ENCODE data around the gene JPH3.
A peak's percentile ranks its signal among the peaks of the same experiment; 100 is the strongest.
"Not testable (repeated sequence)": the region's sequence is repeated elsewhere in the genome, so short reads cannot be mapped to it uniquely, and the experiment has no call there.

Gene JPH3

DNA sequence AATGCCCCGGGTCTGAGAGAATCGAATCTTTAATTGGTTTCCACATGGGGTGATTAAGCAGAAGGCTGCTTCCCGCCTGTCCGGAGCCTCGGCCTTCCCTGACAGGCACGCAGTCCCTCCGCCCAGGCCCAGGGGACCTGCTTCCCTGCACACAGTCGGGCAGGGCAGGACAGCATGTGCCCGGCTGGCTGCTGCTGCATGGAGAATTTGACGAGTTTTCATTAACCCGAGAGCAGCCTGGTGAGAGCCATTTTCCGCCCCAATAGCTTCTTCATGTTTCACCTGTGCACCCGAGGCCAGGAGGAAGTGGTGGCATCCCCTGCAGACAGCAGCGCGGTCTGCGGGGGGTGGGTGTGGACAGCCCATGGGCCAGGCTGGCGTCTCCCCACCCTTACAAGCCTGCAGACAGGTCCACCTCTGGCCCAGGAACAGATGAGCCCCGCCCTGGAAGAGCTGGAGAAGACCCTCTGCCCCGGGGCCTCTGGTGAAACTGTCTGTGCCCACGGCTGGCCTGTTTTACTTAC, 96.4 kb downstream of the JPH3 start:
- no peak for DNase-seq

GRCh38 chr16:87700406-87701077, 98.2 kb downstream of the JPH3 start:
- no peak for DNase-seq

DNA sequence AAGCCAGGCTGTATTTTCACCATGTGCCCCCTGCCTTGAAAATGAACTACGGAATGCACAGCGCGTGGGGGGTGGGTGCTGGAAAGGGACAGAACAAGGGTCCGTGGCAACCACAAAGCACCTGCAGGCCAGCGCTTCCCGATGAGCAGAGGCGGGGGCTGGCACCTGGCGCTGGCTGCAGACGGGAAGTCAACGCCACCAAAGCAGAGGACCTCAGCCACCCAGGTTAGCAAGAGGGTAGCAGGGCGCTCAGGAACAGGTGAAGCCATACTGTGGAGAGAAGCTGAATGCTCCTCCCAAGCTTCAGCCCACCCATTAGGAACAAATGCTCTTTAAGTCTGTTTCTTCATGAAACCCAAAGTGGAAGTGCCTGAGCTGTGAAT, 98.8 kb downstream of the JPH3 start:
- DNase-seq, result no peak

- DNase-seq, result no peak
Measured at GRCh38 chr16:87701505-87701921, 99.2 kb downstream of the JPH3 start.

GRCh38 chr16:87702325-87702811, 100.1 kb downstream of the JPH3 start:
- DNase-seq, result peak; percentile 15

GRCh38 chr16:87703071-87703470, 100.8 kb downstream of the JPH3 start:
- DNase-seq, result no peak

DNA sequence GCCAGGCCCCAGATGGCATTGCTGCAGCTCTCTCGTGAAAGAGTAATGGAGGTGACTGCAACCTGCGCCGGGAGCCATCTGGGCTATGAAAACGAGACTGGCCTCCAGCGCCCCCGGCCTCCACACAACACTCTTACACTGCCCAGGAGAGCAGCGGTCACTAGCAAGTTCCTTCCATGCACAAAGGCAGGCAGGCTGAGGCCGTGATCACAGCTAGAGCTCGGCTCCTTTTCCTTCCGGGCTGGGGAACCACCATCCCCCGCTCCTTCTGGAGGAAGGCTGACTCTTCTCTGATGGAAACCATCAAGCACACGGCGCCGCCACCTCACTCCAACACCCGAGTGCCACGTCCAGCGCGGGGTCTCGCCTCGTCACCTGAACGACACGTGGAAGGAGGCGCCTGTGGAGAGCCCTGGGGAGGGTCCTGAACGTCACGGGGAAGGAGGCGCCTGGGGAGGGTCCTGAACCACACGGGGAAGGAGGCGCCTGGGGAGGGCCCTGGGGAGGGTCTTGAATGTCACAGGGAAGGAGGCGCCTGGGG, 101.6 kb downstream of the JPH3 start:
- no peak for DNase-seq

DNA sequence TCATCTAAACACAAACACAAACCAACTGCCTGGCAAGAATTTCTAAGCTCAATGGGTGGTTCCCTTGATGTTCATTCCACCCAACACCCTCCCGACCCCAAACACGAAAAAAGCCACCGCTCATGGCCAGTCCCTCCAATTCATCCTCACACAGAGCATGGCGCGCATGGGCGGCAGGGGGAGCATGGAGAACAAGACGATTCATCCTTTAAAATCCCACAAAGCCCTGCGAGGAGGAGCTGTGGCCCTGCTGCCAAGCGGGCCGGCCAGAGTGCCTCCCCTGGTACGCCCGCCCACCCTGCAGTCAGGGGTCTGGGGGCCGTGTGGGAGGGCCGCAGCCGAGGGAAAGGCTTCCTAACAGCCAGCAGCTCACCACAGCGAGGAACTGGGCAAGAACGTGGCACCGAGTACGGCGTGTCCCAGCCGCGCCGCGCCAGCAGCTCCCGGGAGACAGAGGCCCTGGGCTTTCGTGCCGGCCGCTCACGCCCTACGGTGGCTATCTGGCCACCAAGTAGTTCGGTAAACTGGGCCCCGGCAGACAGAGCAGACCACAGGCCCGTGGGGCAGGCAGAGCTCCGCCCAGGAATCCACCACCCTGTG, 102.5 kb downstream of the JPH3 start:
- DNase-seq, result no peak

DNA sequence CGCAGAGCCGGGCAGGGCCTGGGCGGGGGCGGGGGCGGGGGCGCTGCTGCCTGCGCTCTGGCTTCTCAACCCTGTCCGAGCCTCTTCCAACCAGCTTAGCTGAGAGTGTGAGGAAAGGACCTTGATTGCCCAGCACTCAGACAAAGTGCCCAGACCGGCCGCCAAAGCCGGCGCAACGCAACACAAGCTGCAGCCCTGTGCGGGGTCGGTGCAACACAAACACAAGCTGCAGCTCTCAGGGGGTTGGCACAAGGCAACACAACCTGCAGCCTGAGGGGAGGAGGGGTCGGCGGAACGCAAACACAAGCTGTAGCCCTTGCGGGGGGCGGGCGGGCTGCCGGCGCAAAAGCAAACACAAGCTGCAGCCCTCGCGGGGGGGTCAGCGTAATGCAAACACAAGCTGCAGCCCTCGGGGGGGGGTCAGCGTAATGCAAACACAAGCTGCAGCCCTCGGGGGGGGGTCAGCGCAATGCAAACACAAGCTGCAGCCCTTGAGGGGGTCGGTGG, 103.5 kb downstream of the JPH3 start:
- no peak for DNase-seq

DNA sequence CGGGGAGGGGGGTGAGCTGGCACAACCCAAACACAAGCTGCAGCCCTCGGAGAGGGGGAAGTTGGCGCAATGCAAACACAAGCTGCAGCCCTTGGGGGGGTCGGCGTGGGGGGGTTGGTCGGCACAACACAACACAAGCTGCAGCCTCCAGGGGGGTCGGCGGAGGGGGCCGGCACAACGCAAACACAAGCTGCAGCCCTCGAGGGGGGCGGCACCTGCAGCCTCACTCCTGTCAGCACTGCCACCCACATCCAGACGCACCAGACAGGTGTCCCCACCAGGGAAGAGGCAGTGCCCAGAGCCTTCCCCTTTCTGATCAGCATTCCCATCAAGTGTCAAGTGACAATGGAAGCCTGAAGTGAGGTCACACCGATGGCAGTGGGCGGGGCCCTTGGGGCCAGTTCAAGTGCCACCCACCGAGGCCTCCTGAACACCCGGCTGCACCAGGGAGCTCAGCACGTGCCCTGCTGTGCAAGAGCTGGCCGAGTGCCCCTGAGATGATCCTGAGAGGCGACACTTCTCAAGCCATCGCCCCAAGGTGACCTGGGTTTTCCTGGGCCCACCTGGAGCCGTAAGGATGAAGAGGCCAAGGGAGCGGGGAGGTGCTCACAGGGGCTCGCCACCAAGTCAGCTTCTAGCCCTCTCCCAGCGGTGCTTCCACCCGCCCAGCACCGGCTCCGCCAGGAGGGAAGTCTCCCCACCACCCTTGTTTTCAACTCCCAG, 104.1 kb downstream of the JPH3 start:
- no peak for DNase-seq

- no peak for DNase-seq
Measured at GRCh38 chr16:87707097-87707496, 104.8 kb downstream of the JPH3 start.

DNA sequence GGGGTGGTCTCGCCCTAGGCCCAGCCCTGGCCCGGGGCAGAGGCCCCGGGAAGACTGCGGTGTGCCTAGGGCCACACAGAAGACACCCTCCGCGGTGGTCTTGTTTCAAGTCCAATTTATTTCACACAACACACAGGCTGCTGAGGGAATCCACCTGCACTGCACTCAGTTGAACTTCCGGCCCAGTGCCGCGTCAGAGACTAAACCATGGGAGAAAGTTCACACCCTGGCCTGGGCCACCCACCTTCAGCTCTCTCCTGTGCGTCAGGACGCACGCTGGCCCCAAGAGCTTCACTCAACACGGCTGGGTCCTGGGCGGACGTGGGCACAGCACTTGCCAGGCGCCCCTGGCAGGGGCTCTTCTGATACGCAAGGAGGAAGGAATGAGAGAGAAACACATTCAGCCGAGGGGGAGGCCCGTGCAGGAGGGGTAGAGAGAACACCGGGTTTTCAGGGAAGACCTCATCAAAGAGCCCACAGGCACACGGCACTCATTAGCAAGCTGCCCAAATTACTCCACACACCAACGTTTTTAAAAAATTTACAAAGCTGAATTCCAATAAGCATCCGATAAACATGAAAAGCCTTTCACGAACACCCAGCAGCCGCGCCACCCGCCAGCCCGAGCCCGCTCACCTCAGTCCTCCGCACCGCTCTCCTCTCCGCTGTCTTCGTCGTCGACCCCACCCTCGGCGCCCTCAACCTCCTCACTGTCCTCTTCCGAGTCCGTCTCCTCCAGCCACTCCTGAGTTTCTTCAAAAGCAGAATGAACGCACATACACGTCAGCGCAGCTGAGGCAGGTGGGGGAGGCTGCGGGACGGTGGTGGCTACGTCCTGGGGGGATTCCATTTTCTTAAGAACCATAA, 105.6 kb downstream of the JPH3 start:
- DNase-seq, result no peak

- DNase-seq, result no peak
Measured at GRCh38 chr16:87708881-87709638, 106.8 kb downstream of the JPH3 start.

DNA sequence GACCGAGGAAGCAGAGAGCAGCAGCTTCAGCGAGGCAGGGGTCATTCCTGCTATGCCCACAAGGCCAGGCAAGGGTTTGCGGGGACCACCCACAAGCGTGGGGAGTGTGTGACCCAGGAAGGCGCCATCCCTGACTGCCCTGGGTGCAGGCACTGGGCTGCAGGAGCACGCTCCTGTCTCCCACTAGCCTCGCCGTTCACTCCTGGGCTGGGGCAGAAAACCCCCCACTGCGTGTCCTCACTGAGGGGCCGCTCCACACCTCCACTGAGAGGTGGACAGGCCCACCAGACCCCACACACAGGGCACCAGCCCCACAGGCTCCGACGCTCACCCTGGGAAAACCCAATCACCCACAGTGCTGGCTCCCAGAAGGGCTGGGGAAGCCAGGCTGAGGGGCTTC, 107.4 kb downstream of the JPH3 start:
- no peak for DNase-seq

DNA sequence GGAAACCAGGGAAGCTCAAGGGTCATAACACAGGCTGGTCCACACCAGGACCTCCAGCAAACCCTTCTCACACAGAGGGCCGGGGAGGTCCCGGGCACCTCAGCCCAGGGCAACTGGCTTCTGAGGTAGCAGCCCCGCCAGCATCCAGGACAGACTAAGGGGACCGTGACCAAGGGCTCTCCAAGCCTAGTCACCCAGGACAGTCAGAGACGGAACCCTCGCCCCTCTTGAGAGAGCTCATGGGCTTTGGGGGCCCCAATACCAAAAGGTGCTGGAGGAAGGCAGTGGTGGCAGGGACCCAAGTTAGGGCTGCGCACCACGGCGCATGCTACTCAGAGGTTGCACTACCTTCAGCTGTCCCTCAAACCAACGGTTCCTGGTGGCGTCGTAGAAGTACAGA, 108.6 kb downstream of the JPH3 start:
- DNase-seq, result no peak

DNA sequence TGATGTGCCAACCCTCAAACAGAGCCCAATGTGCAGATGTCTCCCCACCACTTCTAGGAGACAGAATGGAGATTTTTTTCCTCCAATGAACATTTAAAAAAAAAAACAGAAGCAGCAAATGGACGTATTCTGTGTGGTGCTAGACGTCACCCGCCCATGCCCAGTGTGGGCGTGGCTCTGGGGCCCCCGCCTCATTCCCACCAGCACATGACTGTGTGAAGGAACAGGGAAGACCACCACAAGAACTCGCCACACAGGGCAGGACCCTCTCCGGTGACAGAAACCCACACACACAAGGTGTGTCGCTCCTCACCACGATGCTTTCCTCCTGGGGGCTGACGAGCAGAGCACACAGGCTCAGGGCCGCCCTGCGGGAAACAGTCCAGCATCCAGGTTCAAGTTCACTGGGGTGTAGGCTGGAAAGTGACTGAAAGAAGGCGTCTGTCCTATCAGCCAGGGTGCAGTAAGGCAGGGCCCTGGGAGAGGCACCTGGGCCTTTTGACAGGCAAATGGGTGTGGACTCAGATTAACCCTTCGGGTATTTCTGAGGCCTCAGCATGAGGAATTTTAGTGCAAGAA, 110.0 kb downstream of the JPH3 start:
- DNase-seq, result no peak

DNA sequence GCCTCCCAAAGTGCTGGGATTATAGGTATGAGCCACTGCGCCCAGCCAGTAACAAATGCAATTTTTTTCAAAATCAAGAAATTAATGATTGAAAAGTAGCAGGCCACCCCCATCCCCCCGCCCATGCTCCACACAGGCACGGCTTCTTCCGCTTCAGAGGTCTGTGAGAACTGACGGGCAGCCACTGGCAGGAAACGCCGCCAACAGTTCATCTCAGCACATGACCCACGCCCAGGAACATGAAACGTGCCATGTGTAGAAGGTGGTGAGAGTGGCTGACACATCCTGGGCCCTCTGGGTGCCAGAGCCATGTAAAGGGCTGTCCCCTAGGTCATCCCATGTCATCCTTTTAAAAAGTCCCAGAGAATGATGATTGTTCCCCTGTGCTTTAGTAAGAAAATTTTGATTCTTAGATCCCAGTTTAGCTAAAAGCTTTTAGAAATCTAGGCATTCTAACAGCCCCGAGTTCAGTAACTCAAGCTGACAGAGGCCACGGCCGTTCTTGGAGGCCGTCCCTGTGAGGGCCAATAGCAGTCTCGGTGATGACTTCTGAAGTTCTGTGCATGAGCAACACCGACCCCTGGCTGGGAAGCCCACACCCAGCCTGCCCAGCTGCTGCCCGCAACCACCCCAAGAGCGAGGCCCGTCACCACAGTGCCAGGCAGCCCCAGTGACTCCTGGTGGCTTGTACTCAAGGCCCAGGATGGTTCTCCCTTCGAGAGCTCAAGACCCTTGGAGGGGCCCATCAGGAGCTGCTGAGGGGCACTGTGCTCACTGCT, 111.3 kb downstream of the JPH3 start:
- no peak for DNase-seq

DNA sequence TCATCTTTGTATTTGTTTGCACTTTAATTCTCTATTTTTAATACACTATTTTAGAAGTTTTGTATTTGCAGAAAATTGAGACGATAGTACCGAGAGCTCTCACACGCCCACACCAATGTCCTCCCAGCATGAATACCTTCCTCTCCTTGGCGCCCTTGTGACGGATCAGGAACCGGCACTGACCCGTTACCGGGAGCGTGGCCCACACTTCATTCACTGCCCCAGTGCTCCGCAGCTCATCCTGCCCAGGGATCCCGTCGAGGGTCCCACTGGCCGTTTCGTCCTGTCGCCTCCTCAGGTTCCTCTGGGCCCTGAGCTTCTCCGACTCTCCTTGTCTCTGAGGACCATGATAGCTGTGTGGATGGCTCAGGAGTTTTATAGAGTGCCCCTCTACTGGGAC, 112.9 kb downstream of the JPH3 start:
- DNase-seq, result no peak

GRCh38 chr16:87715658-87716057, 113.3 kb downstream of the JPH3 start:
- peak; percentile 31 for DNase-seq

DNA sequence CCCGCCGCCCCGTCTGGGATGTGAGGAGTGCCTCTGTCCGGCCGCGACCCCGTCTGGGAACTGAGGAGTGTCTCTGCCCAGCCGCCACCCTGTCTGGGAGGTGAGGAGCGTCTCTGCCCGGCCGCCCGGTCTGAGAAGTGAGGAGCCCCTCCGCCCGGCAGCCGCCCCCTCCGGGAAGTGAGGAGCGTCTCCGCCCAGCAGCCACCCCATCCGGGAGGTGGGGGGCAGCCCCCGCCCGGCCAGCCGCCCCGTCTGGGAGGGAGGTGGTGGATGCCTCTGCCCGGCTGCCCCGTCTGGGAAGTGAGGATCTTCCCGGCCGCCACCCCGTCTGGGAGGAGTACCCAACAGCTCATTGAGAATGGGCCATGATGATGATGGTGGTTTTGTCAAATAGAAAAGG, 116.5 kb downstream of the JPH3 start:
- DNase-seq, result not testable (repeated sequence)
